MG63 (cell line): ENCODE data around the gene ETFDH. TPM values are rescaled to one million over a fixed set of nuclear protein-coding genes. Genes with fewer than 3 reads are reported as not detected.
"Not testable (repeated sequence)": the region's sequence is repeated elsewhere in the genome, so short reads cannot be mapped to it uniquely, and the experiment has no call there.

Source experiments
- DNase-seq: peaks from one replicate; pipeline ENCODE4 v3.0.0-alpha.2; 2020
- H3K27me3 ChIP-seq: fragments of 250-450 bp; sonication (Bioruptor Pico); 2 replicates; pipeline ENCODE4 v1.5.1; 2020; ENCODE audit warnings: mild to moderate bottlenecking, moderate library complexity
- H3K36me3 ChIP-seq: fragments of 250-450 bp; sonication (Bioruptor Pico); 2 replicates; pipeline ENCODE4 v1.5.1; 2020; ENCODE audit warnings: mild to moderate bottlenecking, moderate library complexity
- H3K4me3 ChIP-seq: fragments of 250-450 bp; sonication (Bioruptor Pico); 2 replicates; pipeline ENCODE4 v1.5.1; 2020; ENCODE audit warnings: mild to moderate bottlenecking, moderate library complexity
- H3K9me3 ChIP-seq: fragments of 250-450 bp; sonication (Bioruptor Pico); 2 replicates; pipeline ENCODE4 v1.5.1; 2020; ENCODE audit warnings: mild to moderate bottlenecking, moderate library complexity
- total RNA-seq: library from RNA; depleted of rRNA; stranded (reverse); fragments of >200 nt; shearing (Covaris generic); gene quantifications from 2 replicates; pipeline ENCODE4 v1.2.3, GENCODE V29; 2014; ENCODE audit warnings: low replicate concordance

ETFDH gene
- total RNA-seq, 1 experiment from 2014 or later, result 117 TPM

- Histone ChIP-seq H3K36me3 (peaks cover 35% of the 10 kb centered on the region), H3K27me3 (no peaks in the 10 kb centered on the region), H3K4me3 (no peak overlapping the region), H3K9me3 (no peaks in the 10 kb centered on the region)
- DNase-seq, result no peak
Measured at GRCh38 chr4:158724637-158725036, 52.5 kb downstream of the ETFDH start.

GRCh38 chr4:158726633-158727032 is 54.5 kb downstream of the ETFDH start:
- no peak for DNase-seq

GRCh38 chr4:158728236-158728635 is 56.1 kb downstream of the ETFDH start:
- no peaks in the 10 kb centered on the region for H3K36me3 ChIP-seq
- H3K27me3 ChIP-seq, result no peaks in the 10 kb centered on the region
- no peaks in the 10 kb centered on the region; the same call in 1 of the 2 replicates for H3K9me3 ChIP-seq
- no peak overlapping the region for H3K4me3 ChIP-seq
- no peak for DNase-seq

More at GRCh38 chr4:158726633-158727032, 54.5 kb downstream of the ETFDH start:
- H3K27me3 ChIP-seq, result no peaks in the 10 kb centered on the region
- H3K4me3 ChIP-seq, result no peak overlapping the region
- H3K9me3 ChIP-seq, result no peaks in the 10 kb centered on the region
- peaks cover 15% of the 10 kb centered on the region for H3K36me3 ChIP-seq

- Histone ChIP-seq H3K9me3 (no peaks in the 10 kb centered on the region; the same call in 1 of the 2 replicates), H3K36me3 (no peaks in the 10 kb centered on the region), H3K4me3 (no peak overlapping the region), H3K27me3 (no peaks in the 10 kb centered on the region)
- DNase-seq, result peak; percentile 91
Measured at GRCh38 chr4:158729716-158730559, 57.8 kb downstream of the ETFDH start.

GRCh38 chr4:158738866-158739265 is 66.8 kb downstream of the ETFDH start:
- Histone ChIP-seq H3K4me3 (no peak overlapping the region), H3K36me3 (no peaks in the 10 kb centered on the region; the same call in 1 of the 2 replicates), H3K27me3 (no peaks in the 10 kb centered on the region), H3K9me3 (peaks cover 8% of the 10 kb centered on the region)
- DNase-seq, result no peak

GRCh38 chr4:158739600-158739999 is 67.5 kb downstream of the ETFDH start:
- H3K4me3 ChIP-seq, result no peak overlapping the region
- peaks cover 4% of the 10 kb centered on the region for H3K36me3 ChIP-seq
- H3K9me3 ChIP-seq, result peaks cover 15% of the 10 kb centered on the region
- no peak for DNase-seq
- no peaks in the 10 kb centered on the region for H3K27me3 ChIP-seq

GRCh38 chr4:158741326-158742021 is 69.4 kb downstream of the ETFDH start:
- Histone ChIP-seq H3K27me3 (no peaks in the 10 kb centered on the region), H3K36me3 (peaks cover 7% of the 10 kb centered on the region), H3K4me3 (no peak overlapping the region), H3K9me3 (peaks cover 26% of the 10 kb centered on the region)
- DNase-seq, result no peak

GRCh38 chr4:158746537-158746936 is 74.4 kb downstream of the ETFDH start:
- H3K4me3 ChIP-seq, DNase-seq, H3K27me3 ChIP-seq: not testable (repeated sequence)

GRCh38 chr4:158750379-158750778 is 78.3 kb downstream of the ETFDH start:
- H3K27me3 ChIP-seq, result no peaks in the 10 kb centered on the region

More at GRCh38 chr4:158746537-158746936, 74.4 kb downstream of the ETFDH start:
- H3K9me3 ChIP-seq, result peaks cover 26% of the 10 kb centered on the region
- not testable (repeated sequence) for H3K36me3 ChIP-seq

GRCh38 chr4:158754385-158755180 is 82.5 kb downstream of the ETFDH start:
- H3K9me3 ChIP-seq, result no peaks in the 10 kb centered on the region
- H3K4me3 ChIP-seq, result no peak overlapping the region
- no peaks in the 10 kb centered on the region for H3K27me3 ChIP-seq
- H3K36me3 ChIP-seq, result no peaks in the 10 kb centered on the region
- no peak for DNase-seq

More at GRCh38 chr4:158750379-158750778, 78.3 kb downstream of the ETFDH start:
- DNase-seq, result peak; percentile 70
- no peak overlapping the region for H3K4me3 ChIP-seq
- H3K36me3 ChIP-seq, result no peaks in the 10 kb centered on the region
- H3K9me3 ChIP-seq, result peaks cover 3% of the 10 kb centered on the region; the same call in 1 of the 2 replicates

- not testable (repeated sequence) for H3K36me3 ChIP-seq, DNase-seq, H3K27me3 ChIP-seq, H3K4me3 ChIP-seq, H3K9me3 ChIP-seq
Measured at GRCh38 chr4:158755819-158756218, 83.7 kb downstream of the ETFDH start.

- H3K9me3 ChIP-seq, result no peaks in the 10 kb centered on the region
- no peaks in the 10 kb centered on the region for H3K27me3 ChIP-seq
- no peaks in the 10 kb centered on the region for H3K36me3 ChIP-seq
Measured at GRCh38 chr4:158756588-158756987, 84.5 kb downstream of the ETFDH start.

GRCh38 chr4:158758142-158758541 is 86.0 kb downstream of the ETFDH start:
- Histone ChIP-seq H3K4me3 (no peak overlapping the region), H3K9me3 (no peaks in the 10 kb centered on the region)
- no peak for DNase-seq

More at GRCh38 chr4:158756588-158756987, 84.5 kb downstream of the ETFDH start:
- no peak for DNase-seq
- H3K4me3 ChIP-seq, result no peak overlapping the region

GRCh38 chr4:158758703-158759102 is 86.6 kb downstream of the ETFDH start:
- no peaks in the 10 kb centered on the region for H3K27me3 ChIP-seq
- no peak overlapping the region for H3K4me3 ChIP-seq
- no peaks in the 10 kb centered on the region for H3K9me3 ChIP-seq
- DNase-seq, result no peak
- no peaks in the 10 kb centered on the region for H3K36me3 ChIP-seq

More at GRCh38 chr4:158758142-158758541, 86.0 kb downstream of the ETFDH start:
- Histone ChIP-seq H3K36me3 (no peaks in the 10 kb centered on the region), H3K27me3 (no peaks in the 10 kb centered on the region)
